WI38 (cell line): Measurements from ENCODE around the gene ACTR1A.

ENCODE experiments used
- H3K4me3 ChIP-seq: 2 replicates; pipeline ENCODE4 v1.5.1; 2011; ENCODE audit warnings: low read depth, mild to moderate bottlenecking, control low read depth, low read length
- CTCF ChIP-seq: IDR thresholded peaks from 2 replicates; pipeline ENCODE4 v1.5.1; 2012; ENCODE audit warnings: low read depth, mild to moderate bottlenecking, control low read depth, low read length

Gene ACTR1A

GRCh38 chr10:102499356-102499755, 3.2 kb downstream of the ACTR1A start:
- no peak for TF ChIP-seq CTCF
- no peak overlapping the region for H3K4me3 ChIP-seq

- TF ChIP-seq CTCF, result no peak
- no peak overlapping the region for H3K4me3 ChIP-seq
Observed at GRCh38 chr10:102497545-102497944, 5.0 kb downstream of the ACTR1A start.

GRCh38 chr10:102493771-102494170, 8.7 kb downstream of the ACTR1A start:
- TF ChIP-seq CTCF, result no peak
- H3K4me3 ChIP-seq, result no peak overlapping the region

- no peak overlapping the region for H3K4me3 ChIP-seq
- no peak for TF ChIP-seq CTCF
Observed at GRCh38 chr10:102492983-102493382, 9.5 kb downstream of the ACTR1A start.

- no peak for TF ChIP-seq CTCF
- H3K4me3 ChIP-seq, result no peak overlapping the region
Observed at GRCh38 chr10:102492344-102492939, 10.1 kb downstream of the ACTR1A start.

GRCh38 chr10:102491136-102491535, 11.4 kb downstream of the ACTR1A start:
- H3K4me3 ChIP-seq, result no peak overlapping the region
- no peak for TF ChIP-seq CTCF

- no peak overlapping the region for H3K4me3 ChIP-seq
Observed at GRCh38 chr10:102485093-102485784, 17.3 kb downstream of the ACTR1A start.

More at GRCh38 chr10:102485093-102485784, 17.3 kb downstream of the ACTR1A start:
- no peak for TF ChIP-seq CTCF
